Non-pigmented ciliary epithelial cell (primary cell): ENCODE results near the gene BCLAF3.

Experiments used
- DNase-seq: peaks from one replicate; pipeline ENCODE4 v3.0.0-alpha.2; 2010; ENCODE audit warnings: low read depth

Gene BCLAF3

GRCh38 chrX:19966056-19966455, 24.8 kb downstream of the BCLAF3 start:
- DNase-seq: no peak

DNA sequence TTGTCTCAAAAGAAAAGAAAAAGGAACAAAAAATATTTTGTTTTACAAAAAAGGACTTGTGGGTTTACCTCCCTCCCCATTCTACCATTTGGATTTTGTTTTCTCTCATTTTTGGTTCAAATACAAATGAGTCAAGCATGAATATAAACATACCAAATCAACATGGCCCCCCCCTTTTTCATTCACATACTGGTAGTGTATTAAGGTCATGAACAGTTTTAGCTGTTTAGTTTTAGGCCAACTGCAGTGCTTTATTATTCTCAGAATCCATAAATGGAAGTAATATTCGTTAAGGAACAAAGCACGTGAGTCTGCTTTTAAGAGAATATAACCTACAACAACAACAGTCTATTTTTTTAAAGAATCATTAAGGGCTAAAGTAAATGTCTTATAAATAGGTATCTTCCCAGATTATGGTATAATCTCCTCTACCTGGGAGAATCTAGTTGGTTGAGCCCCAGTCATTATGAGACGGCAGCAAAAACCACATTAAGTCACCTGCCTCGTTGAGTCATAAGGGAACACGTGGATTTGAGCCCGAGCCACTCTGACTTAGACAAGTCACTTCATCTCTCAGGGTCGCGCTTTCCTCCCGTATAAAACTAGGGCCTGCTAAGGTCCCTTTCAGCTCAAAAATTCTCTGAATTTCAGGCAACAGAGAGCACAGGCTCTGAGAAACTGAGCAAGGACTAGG, 26.7 kb downstream of the BCLAF3 start:
- DNase-seq: no peak

DNA sequence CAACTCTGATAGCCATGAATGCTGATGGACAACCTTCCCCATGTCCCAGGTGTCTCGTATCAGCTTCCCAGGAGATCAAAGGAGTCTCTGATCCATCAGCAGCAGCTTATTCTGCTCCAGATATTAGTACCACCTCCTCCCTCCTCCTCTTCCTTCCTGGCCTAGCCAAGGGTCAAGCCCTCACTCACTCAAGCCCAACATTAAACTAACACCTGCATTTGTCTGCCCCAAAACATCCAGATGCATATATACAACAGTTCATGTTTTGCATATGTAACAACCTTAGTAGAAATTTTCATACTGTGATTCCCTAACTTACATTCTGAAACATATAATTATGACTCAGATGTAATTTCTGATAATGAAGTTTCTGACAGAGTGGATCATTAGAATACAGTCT, 29.9 kb downstream of the BCLAF3 start:
- DNase-seq: no peak

DNA sequence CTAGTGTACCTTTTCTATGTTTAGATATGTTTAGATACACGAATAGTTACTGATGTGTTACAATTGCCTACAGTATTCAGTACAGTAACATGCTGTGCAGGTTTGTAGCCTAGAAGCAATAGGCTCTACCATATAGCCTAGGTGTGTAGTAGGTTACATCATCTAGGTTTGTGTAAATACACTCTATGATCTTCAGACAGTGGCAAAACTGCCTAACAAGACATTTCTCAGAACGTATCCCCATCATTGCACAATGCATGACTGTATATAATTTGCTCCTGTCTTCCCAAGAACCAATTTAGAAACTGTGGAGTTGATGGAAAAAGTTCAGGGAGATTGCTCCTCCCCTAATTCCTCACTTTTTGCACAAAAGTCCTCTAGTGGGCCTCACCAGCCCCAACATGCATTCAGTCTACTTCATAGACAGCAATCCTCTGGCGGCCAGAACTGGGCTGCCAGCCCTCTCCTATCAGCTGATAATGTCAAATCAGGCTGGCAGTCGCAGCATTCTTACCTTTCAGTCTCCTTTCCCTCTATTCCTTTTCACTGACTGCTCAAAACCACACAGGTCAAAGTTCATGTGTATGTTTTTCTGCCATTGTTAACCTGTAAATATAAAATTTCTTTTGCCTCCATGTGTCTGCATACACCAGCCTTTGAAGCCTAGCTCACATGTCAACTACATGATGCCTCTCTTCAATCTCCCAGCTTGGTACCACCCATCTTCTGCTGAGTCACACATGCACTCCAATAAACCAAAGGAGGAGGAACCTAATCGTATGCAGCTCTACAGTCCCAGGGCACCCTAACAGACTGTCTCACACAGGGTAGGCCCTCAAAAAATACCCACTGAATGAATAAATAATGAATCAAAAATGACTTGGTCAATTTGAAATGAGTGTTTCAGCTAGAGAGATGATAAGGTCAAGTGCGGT, 32.0 kb downstream of the BCLAF3 start:
- DNase-seq: no peak

- DNase-seq: no peak
Measured at GRCh38 chrX:19956923-19957322, 33.9 kb downstream of the BCLAF3 start.

GRCh38 chrX:19956306-19956705, 34.6 kb downstream of the BCLAF3 start:
- DNase-seq: no peak

DNA sequence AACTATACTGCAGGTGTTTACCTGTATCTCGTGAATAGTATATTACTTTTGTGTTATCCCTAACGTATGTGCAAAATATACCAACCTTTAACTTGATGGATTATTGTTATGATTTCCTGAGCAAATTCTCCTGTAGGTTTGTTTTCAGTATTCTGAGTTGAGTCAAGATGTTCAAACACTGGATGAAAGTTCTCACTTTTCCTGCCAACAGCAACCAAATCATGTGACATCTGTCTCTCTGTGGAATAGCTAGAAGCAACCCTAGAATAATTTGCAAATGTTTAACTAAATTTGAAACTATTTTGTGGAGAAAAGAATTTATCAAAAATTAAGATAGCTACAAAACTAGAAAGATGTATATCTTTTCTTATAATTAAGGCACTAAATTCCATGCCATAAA, 35.6 kb downstream of the BCLAF3 start:
- DNase-seq: no peak

DNA sequence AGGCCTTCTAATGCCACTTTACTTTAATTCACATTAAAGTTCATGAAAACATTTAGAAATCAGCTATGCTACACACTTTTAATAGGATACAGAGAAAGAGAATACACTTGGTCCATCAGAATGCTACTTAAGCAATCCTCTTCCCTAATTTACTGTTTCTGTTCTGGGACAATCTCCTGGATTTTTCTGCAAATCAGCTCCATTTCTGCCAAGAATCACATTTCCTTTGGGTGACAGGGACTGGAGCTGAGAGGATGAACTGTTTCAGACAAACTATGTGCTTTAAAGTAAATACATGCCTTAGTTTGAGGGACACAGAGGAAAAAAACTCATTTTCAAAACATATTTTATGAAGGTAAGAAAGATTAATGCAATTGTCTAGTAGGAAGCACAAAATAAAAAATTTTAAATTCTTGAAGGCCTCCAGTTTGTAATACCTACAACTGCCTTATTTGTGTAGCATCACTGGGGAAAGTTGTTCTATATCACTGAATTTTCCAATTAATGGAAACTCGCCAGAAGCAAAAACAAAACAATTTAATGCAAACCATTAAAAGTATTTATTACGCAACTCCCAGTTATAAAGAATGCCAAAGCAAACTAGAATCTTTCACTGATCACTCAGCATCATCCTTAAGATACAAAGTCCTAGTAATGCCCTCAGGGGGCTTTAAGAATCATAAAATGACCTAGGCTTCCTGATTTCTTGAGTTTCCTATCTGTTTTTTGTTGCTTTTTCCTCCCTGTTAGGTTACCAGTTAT, 36.3 kb downstream of the BCLAF3 start:
- DNase-seq: no peak

DNA sequence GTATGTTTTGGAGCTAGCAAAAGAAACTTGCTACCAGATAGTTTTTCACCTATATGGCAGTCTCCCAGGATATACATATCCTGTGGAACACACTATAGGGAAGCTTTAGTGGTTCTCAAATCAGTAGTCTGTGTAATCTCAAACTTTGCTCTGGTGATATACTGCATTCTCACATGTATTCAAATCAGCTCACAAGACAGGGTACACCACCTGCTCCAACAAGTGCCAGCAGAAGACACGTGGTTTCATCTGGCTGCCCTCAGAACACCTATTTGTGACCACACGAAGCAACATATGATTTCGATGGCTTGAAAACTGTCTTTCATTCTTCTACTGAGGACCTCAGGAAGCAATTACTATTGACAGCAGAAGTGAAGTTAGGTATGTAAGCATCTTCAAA, 37.7 kb downstream of the BCLAF3 start:
- no peak for DNase-seq

- no peak for DNase-seq
Measured at GRCh38 chrX:19949340-19949739, 41.5 kb downstream of the BCLAF3 start.

DNA sequence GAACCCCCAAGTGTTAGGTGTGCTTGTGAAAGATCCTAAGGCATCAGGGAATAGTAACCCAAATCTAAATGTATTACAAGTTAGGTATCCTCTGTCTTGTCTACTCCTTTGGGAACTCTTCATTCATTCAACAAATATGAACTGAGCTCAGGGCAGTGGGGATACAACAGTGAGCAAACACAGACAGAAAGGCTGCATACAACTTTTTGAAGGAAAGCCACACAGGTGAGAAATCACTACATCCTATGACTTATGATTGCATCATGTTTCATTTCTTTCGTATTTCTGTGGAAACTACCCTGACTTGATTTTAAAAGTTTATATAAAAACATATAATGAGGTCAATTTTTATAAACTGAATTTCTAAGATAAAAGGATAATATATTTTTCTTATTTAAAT, 43.2 kb downstream of the BCLAF3 start:
- no peak for DNase-seq
